Neural progenitor cell (in vitro differentiated cells): Measurements from ENCODE around the gene ARL3. TPM values are rescaled to one million over a fixed set of nuclear protein-coding genes. Genes with fewer than 3 reads are reported as not detected.
A peak's percentile ranks its signal among the peaks of the same experiment; 100 is the strongest.

Experiments used
- DNase-seq: peaks from one replicate; pipeline ENCODE4 v3.0.0-alpha.2; 2016; ENCODE audit warnings: low spot score
- H2AFZ ChIP-seq: fragments of 200-600 bp; sonication (generic); replicated peaks from 2 replicates; pipeline ENCODE4 v1.6.1; 2016; ENCODE audit warnings: antibody characterized with exemption
- H3F3A ChIP-seq: fragments of 200-600 bp; sonication (generic); 2 replicates; pipeline ENCODE4 v1.6.1; 2016; ENCODE audit warnings: antibody characterized with exemption, low read depth
- H3K27ac ChIP-seq: fragments of 200-600 bp; sonication (generic); 2 replicates; pipeline ENCODE4 v1.5.1; 2016; ENCODE audit warnings: mild to moderate bottlenecking
- H3K27me3 ChIP-seq: fragments of 200-600 bp; sonication (generic); 2 replicates; pipeline ENCODE4 v1.6.1; 2016; ENCODE audit warnings: mild to moderate bottlenecking, moderate library complexity
- H3K36me3 ChIP-seq: fragments of 200-600 bp; sonication (generic); 2 replicates; pipeline ENCODE4 v1.5.1; 2016
- H3K4me1 ChIP-seq: fragments of 200-600 bp; sonication (generic); 2 replicates; pipeline ENCODE4 v1.6.1; 2016; ENCODE audit warnings: mixed run types
- H3K4me2 ChIP-seq: fragments of 200-600 bp; sonication (generic); 2 replicates; pipeline ENCODE4 v1.6.1; 2016
- H3K4me3 ChIP-seq: fragments of 200-600 bp; sonication (generic); 2 replicates; pipeline ENCODE4 v1.5.1; 2016
- H3K79me2 ChIP-seq: fragments of 200-600 bp; sonication (generic); 2 replicates; pipeline ENCODE4 v1.6.1; 2016; ENCODE audit warnings: low read depth
- H3K9ac ChIP-seq: fragments of 200-600 bp; sonication (generic); 2 replicates; pipeline ENCODE4 v1.6.1; 2016
- H3K9me3 ChIP-seq: fragments of 200-600 bp; sonication (generic); 2 replicates; pipeline ENCODE4 v1.5.1; 2016; ENCODE audit warnings: low read depth
- H4K20me1 ChIP-seq: fragments of 200-600 bp; sonication (generic); 2 replicates; pipeline ENCODE4 v1.6.1; 2016; ENCODE audit warnings: low read depth
- H3K27ac Mint-ChIP-seq: 3 replicates; pipeline ENCODE4 v1.8.0; 2021; ENCODE audit warnings: mixed read lengths
- H3K27me3 Mint-ChIP-seq: 2 replicates; pipeline ENCODE4 v1.8.0; 2022; ENCODE audit warnings: low read depth, mild to moderate bottlenecking, inconsistent platforms, moderate library complexity, mixed read lengths; ENCODE audit not compliant: insufficient read depth
- H3K36me3 Mint-ChIP-seq: 3 replicates; pipeline ENCODE4 v1.8.0; 2021; ENCODE audit warnings: mixed read lengths
- H3K4me1 Mint-ChIP-seq: 3 replicates; pipeline ENCODE4 v1.8.0; 2021; ENCODE audit warnings: mixed read lengths
- H3K4me3 Mint-ChIP-seq: 3 replicates; pipeline ENCODE4 v1.8.0; 2021; ENCODE audit warnings: mild to moderate bottlenecking, moderate library complexity, mixed read lengths
- H3K9me3 Mint-ChIP-seq: 3 replicates; pipeline ENCODE4 v1.8.0; 2020; ENCODE audit warnings: mixed read lengths
- EZH2 ChIP-seq: fragments of 200-600 bp; sonication (generic); IDR thresholded peaks from 2 replicates; pipeline ENCODE4 v1.6.1; 2017; ENCODE audit warnings: antibody characterized with exemption, mild to moderate bottlenecking, moderate library complexity
- EZH2phosphoT487 ChIP-seq: fragments of 200-600 bp; sonication (generic); IDR thresholded peaks from 2 replicates; pipeline ENCODE4 v1.6.1; 2017; ENCODE audit warnings: antibody characterized with exemption
- total RNA-seq: library from RNA; depleted of rRNA; stranded (reverse); fragments of >200 nt; gene quantifications from 2 replicates; pipeline ENCODE4 v1.2.3, GENCODE V29; 2015; ENCODE audit warnings: low replicate concordance
- TF ChIP-seq, protein P1 (sequence below): fragments of 200-600 bp; sonication (generic); IDR thresholded peaks from 2 replicates; pipeline ENCODE4 v1.5.1; 2017; ENCODE audit warnings: antibody characterized with exemption, mild to moderate bottlenecking

The ARL3 gene
- total RNA-seq, 1 donor from 2014 or later = 29.7 TPM

- Histone ChIP-seq H3K36me3 (no peaks in the 10 kb centered on the region), H3K9ac (no peak overlapping the region), H3K4me3 (no peak overlapping the region), H3K27ac (no peak overlapping the region), H3K4me2 (no peak overlapping the region), H3K4me1 (peaks cover 31% of the 10 kb centered on the region), H3F3A (peaks cover 46% of the 10 kb centered on the region), H3K27me3 (no peaks in the 10 kb centered on the region), H3K9me3 (no peaks in the 10 kb centered on the region), H4K20me1 (no peaks in the 10 kb centered on the region), H2AFZ (no peak overlapping the region), H3K79me2 (no peaks in the 10 kb centered on the region)
- Mint-ChIP-seq H3K27ac (no peak overlapping the region), H3K4me1 (peaks cover 43% of the 10 kb centered on the region), H3K27me3 (peaks cover 14% of the 10 kb centered on the region), H3K9me3 (no peaks in the 10 kb centered on the region), H3K36me3 (peaks cover 8% of the 10 kb centered on the region), H3K4me3 (peak overlapping the region; percentile 21)
- DNase-seq = no peak
- TF ChIP-seq EZH2phosphoT487 (no peak), EZH2 (no peak)
- TF ChIP-seq, protein P1, sequence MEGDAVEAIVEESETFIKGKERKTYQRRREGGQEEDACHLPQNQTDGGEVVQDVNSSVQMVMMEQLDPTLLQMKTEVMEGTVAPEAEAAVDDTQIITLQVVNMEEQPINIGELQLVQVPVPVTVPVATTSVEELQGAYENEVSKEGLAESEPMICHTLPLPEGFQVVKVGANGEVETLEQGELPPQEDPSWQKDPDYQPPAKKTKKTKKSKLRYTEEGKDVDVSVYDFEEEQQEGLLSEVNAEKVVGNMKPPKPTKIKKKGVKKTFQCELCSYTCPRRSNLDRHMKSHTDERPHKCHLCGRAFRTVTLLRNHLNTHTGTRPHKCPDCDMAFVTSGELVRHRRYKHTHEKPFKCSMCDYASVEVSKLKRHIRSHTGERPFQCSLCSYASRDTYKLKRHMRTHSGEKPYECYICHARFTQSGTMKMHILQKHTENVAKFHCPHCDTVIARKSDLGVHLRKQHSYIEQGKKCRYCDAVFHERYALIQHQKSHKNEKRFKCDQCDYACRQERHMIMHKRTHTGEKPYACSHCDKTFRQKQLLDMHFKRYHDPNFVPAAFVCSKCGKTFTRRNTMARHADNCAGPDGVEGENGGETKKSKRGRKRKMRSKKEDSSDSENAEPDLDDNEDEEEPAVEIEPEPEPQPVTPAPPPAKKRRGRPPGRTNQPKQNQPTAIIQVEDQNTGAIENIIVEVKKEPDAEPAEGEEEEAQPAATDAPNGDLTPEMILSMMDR = no peak
Measured at GRCh38 chr10:102634686-102635085, 79.5 kb downstream of the ARL3 start.

GRCh38 chr10:102633848-102634247 is 80.3 kb downstream of the ARL3 start:
- Histone ChIP-seq H2AFZ (no peak overlapping the region), H3K4me1 (peaks cover 40% of the 10 kb centered on the region), H3K27me3 (no peaks in the 10 kb centered on the region), H3K27ac (no peak overlapping the region), H3K4me3 (no peak overlapping the region), H3K4me2 (no peak overlapping the region), H3K36me3 (no peaks in the 10 kb centered on the region), H4K20me1 (no peaks in the 10 kb centered on the region), H3K9ac (no peak overlapping the region), H3K9me3 (no peaks in the 10 kb centered on the region), H3F3A (peaks cover 47% of the 10 kb centered on the region), H3K79me2 (no peaks in the 10 kb centered on the region)
- Mint-ChIP-seq H3K9me3 (no peaks in the 10 kb centered on the region), H3K27me3 (peaks cover 16% of the 10 kb centered on the region), H3K27ac (peak overlapping the region; percentile 78), H3K36me3 (peaks cover 8% of the 10 kb centered on the region), H3K4me3 (no peak overlapping the region), H3K4me1 (peaks cover 52% of the 10 kb centered on the region)
- DNase-seq = no peak
- TF ChIP-seq EZH2phosphoT487 (no peak), EZH2 (no peak)
- TF ChIP-seq, protein P1 = no peak

- H3K4me2 ChIP-seq = no peak overlapping the region
- no peak overlapping the region for H3K4me3 ChIP-seq
- H3K79me2 ChIP-seq = no peaks in the 10 kb centered on the region
- H3K4me1 Mint-ChIP-seq = peaks cover 57% of the 10 kb centered on the region
- no peak for DNase-seq
- H3K9me3 Mint-ChIP-seq = no peaks in the 10 kb centered on the region
- no peak overlapping the region for H2AFZ ChIP-seq
- H3K4me1 ChIP-seq = peaks cover 45% of the 10 kb centered on the region
- H3K27me3 Mint-ChIP-seq = peaks cover 15% of the 10 kb centered on the region
- peak overlapping the region; percentile 12 for H3K4me3 Mint-ChIP-seq
- no peaks in the 10 kb centered on the region for H3K27me3 ChIP-seq
- H3K9ac ChIP-seq = no peak overlapping the region
- peak overlapping the region; percentile 78 for H3K27ac Mint-ChIP-seq
- H3K36me3 Mint-ChIP-seq = peaks cover 8% of the 10 kb centered on the region
- H4K20me1 ChIP-seq = no peaks in the 10 kb centered on the region
- no peaks in the 10 kb centered on the region for H3K36me3 ChIP-seq
- no peak overlapping the region for H3K27ac ChIP-seq
- no peaks in the 10 kb centered on the region for H3K9me3 ChIP-seq
- H3F3A ChIP-seq = peaks cover 47% of the 10 kb centered on the region
- TF ChIP-seq EZH2 (no peak), EZH2phosphoT487 (no peak)
- TF ChIP-seq, protein P1 = no peak
Measured at GRCh38 chr10:102633287-102633686, 80.9 kb downstream of the ARL3 start.
